HepG2 (cell line): ENCODE results near the gene TMOD3. TPM values are rescaled to one million over a fixed set of nuclear protein-coding genes. Genes with fewer than 3 reads are reported as not detected.

Experiments
- ATAC-seq: fragments of 200-7000 bp; cut with Tn5 transposase; 3 replicates; pipeline ENCODE4 v1.9.1; 2020; ENCODE audit warnings: mild to moderate bottlenecking, moderate library complexity
- BruUV-seq: library from RNA; stranded (reverse); fragments of 400-500 nt; replicated peaks from 2 replicates; lab custom pipeline; 2021; lab: Mats Ljungman, UMichigan
- CTCF ChIA-PET: fragments of 300-600 bp; formaldehyde crosslinking; extraction: SDS; loops from one replicate; lab custom pipeline; 2021; ENCODE audit warnings: low total read pairs, inconsistent platforms, low intra/inter-chr PET ratio; lab: Yijun Ruan, JAX
- POLR2A ChIA-PET: fragments of 350-600 bp; sonication (Branson Sonifier 250); formaldehyde crosslinking; loops from one replicate; lab custom pipeline; 2020; ENCODE audit warnings: antibody characterized with exemption, inconsistent platforms; lab: Yijun Ruan, JAX
- DNase-seq: peaks from one replicate; pipeline ENCODE4 v3.0.0-alpha.2; 2015; ENCODE audit warnings: low spot score
- FAIRE-seq: peaks from 3 replicates; lab custom pipeline; 2011; peaks lifted over from hg19 to GRCh38; lab: Jason Lieb, UNC
- H2AFZ ChIP-seq: one replicate; pipeline ENCODE4 v1.6.1; 2011; ENCODE audit warnings: low read length, inconsistent platforms
- H3K27ac ChIP-seq: fragments of 300-600 bp; 3 replicates; pipeline ENCODE4 v1.8.0; 2011; ENCODE audit warnings: mixed run types, mild to moderate bottlenecking, mixed read lengths, low read length, inconsistent platforms; ENCODE audit not compliant: insufficient read depth; ENCODE audit errors: extremely low read length
- H3K27me3 ChIP-seq, 2 experiments: fragments of 200-600 bp in 1 of 2; 2 replicates in 1 of 2; 3 replicates in 1 of 2; pipeline versions ENCODE4 v1.6.0 to v1.8.0; 2011; ENCODE audit warnings: low read length in 2 of 2, mild to moderate bottlenecking in 2 of 2, moderate library complexity in 2 of 2, inconsistent platforms in 1 of 2; ENCODE audit not compliant: insufficient read depth in 2 of 2, control insufficient read depth in 1 of 2
- H3K36me3 ChIP-seq, 2 experiments: fragments of 200-600 bp in 1 of 2; replicated peaks in 1 of 2; 2 replicates in 1 of 2; 3 replicates in 1 of 2; pipeline versions ENCODE4 v1.5.1 to v1.8.0; 2011; ENCODE audit warnings: low read length in 2 of 2, inconsistent platforms in 1 of 2; ENCODE audit not compliant: insufficient read depth in 2 of 2, control insufficient read depth in 1 of 2
- H3K4me1 ChIP-seq: 2 replicates; pipeline ENCODE4 v1.5.1; 2012; ENCODE audit warnings: low read length, inconsistent platforms; ENCODE audit not compliant: insufficient read depth
- H3K4me2 ChIP-seq: 2 replicates; pipeline ENCODE4 v1.6.0; 2011; ENCODE audit warnings: low read depth, low read length, inconsistent platforms
- H3K4me3 ChIP-seq, 3 experiments: fragments of 200-600 bp in 1 of 3; sonication (generic), shearing (Covaris generic) in 1 of 3; replicated peaks in 1 of 3; 2 replicates each; pipeline ENCODE4 v1.5.1; 2011 to 2016; ENCODE audit warnings: low read length in 3 of 3, inconsistent platforms in 2 of 3, low read depth in 2 of 3, mild to moderate bottlenecking in 2 of 3, control low read depth in 1 of 3, mixed read lengths in 1 of 3; ENCODE audit not compliant: insufficient read depth in 1 of 3
- H3K79me2 ChIP-seq: one replicate; pipeline ENCODE4 v1.6.1; 2011; ENCODE audit warnings: low read length, inconsistent platforms; ENCODE audit not compliant: insufficient read depth
- H3K9ac ChIP-seq: 2 replicates; pipeline ENCODE4 v1.6.0; 2011; ENCODE audit warnings: mild to moderate bottlenecking, low read depth, low read length, inconsistent platforms; ENCODE audit not compliant: insufficient read depth
- H3K9me3 ChIP-seq: 2 replicates; pipeline ENCODE4 v1.5.1; 2012; ENCODE audit warnings: mild to moderate bottlenecking, low read length
- H4K20me1 ChIP-seq: 2 replicates; pipeline ENCODE4 v1.6.0; 2011; ENCODE audit warnings: inconsistent platforms, mild to moderate bottlenecking, low read length, moderate library complexity; ENCODE audit not compliant: insufficient read depth
- ATF7-NPFF ChIP-seq: sonication (generic); formaldehyde crosslinking; IDR thresholded peaks from 2 replicates; pipeline ENCODE4 v1.8.1; 2023; ENCODE audit warnings: mild to moderate bottlenecking, low read depth, missing genetic modification reagents, moderate library complexity
- CBFB ChIP-seq: sonication (generic); formaldehyde crosslinking; IDR thresholded peaks from 2 replicates; pipeline ENCODE4 v1.4.0; 2020; ENCODE audit warnings: missing genetic modification reagents
- GABPA ChIP-seq, 2 experiments: IDR thresholded peaks; 2 replicates each; pipeline ENCODE4 v1.6.1; 2011 to 2016; ENCODE audit warnings: low read depth in 2 of 2, low read length in 1 of 2, missing biosample characterization in 1 of 2, missing genetic modification characterization in 1 of 2
- GABPB1 ChIP-seq: IDR thresholded peaks from 2 replicates; pipeline ENCODE4 v1.6.1; 2016; ENCODE audit warnings: mild to moderate bottlenecking, missing genetic modification reagents, moderate library complexity, missing compliant biosample characterization
- HMGA1 ChIP-seq: sonication (generic); formaldehyde crosslinking; conservative IDR thresholded peaks from 2 replicates; pipeline ENCODE4 v1.4.0; 2020; ENCODE audit warnings: missing genetic modification reagents
- POLR2AphosphoS5 ChIP-seq: IDR thresholded peaks from 2 replicates; pipeline ENCODE4 v1.6.1; 2012; ENCODE audit warnings: low read depth, low read length
- POLR2G ChIP-seq: fragments of 200-400 bp; formaldehyde crosslinking; IDR thresholded peaks from 2 replicates; pipeline ENCODE4 v1.6.1; 2018; ENCODE audit warnings: mild to moderate bottlenecking, low read depth, low read length, moderate library complexity
- RAD21 ChIP-seq: fragments of 450-650 bp; formaldehyde crosslinking; IDR thresholded peaks from 2 replicates; pipeline ENCODE4 v1.5.0; 2020; ENCODE audit warnings: mild to moderate bottlenecking
- SMYD3 ChIP-seq: sonication (generic); formaldehyde crosslinking; IDR thresholded peaks from 2 replicates; pipeline ENCODE4 v1.8.1; 2023; ENCODE audit warnings: mild to moderate bottlenecking, missing genetic modification reagents
- SUZ12 ChIP-seq: fragments of 150-350 bp; IDR thresholded peaks from 2 replicates; pipeline ENCODE4 v1.6.1; 2014; ENCODE audit warnings: low read depth, low read length
- ZNF547 ChIP-seq: sonication (generic); formaldehyde crosslinking; IDR thresholded peaks from 2 replicates; pipeline ENCODE4 v1.5.1; 2020; ENCODE audit warnings: mild to moderate bottlenecking, missing genetic modification reagents
- ZNF556 ChIP-seq: sonication (generic); formaldehyde crosslinking; IDR thresholded peaks from 2 replicates; pipeline ENCODE4 v1.4.0; 2020; ENCODE audit warnings: mild to moderate bottlenecking, missing genetic modification reagents, borderline replicate concordance
- ZNF598 ChIP-seq: sonication (generic); formaldehyde crosslinking; IDR thresholded peaks from 2 replicates; pipeline ENCODE4 v1.5.1; 2020; ENCODE audit warnings: mild to moderate bottlenecking, missing genetic modification reagents, borderline replicate concordance
- ZNF629 ChIP-seq: sonication (generic); formaldehyde crosslinking; conservative IDR thresholded peaks from 2 replicates; pipeline ENCODE4 v1.5.0; 2020; ENCODE audit warnings: missing genetic modification reagents
- ZSCAN20 ChIP-seq: sonication (generic); formaldehyde crosslinking; IDR thresholded peaks from 2 replicates; pipeline ENCODE4 v1.4.0; 2020; ENCODE audit warnings: missing genetic modification reagents, mild to moderate bottlenecking, borderline replicate concordance
- WGBS: methylation state at CpG from one replicate; pipeline ENCODE4 v1.1.6; 2017; ENCODE audit warnings: low lambda C conversion rate; 5-methylcytosine and 5-hydroxymethylcytosine counted together
- in situ Hi-C: cut with HindIII; loops from 2 replicates; pipeline ENCODE4 v1.10.0; 2017; ENCODE audit warnings: low pct_unique_long_range_greater_than_20kb; ENCODE audit not compliant: extremely low pct_ligation_motif_present
- intact Hi-C: fragments of 100-400 bp; cut with micrococcal nuclease; formaldehyde crosslinking; loops from one replicate; pipeline ENCODE4 v1.10.0; 2022; ENCODE audit not compliant: unreplicated experiment
- polyA plus RNA-seq, 8 experiments: library from polyadenylated mRNA; depleted of rRNA in 3 of 8; stranded (reverse) in 7 of 8; unstranded in 1 of 8; fragments of >200 nt; fragmentation: Illumina TruSeq in 4 of 8; extraction: Trizol in 4 of 8; gene quantifications; 2 replicates each; pipeline versions ENCODE4 v1.2.1 to v1.2.3, GENCODE V29; 2011 to 2016; ENCODE audit warnings: low read depth in 4 of 8, missing spikeins in 1 of 8, mixed read lengths in 1 of 8; ENCODE audit not compliant: insufficient read depth in 1 of 8
- total RNA-seq, 5 experiments: library from RNA; depleted of rRNA; stranded (reverse); fragments of >200 nt; fragmentation: Illumina TruSeq; extraction: Trizol; gene quantifications; 2 replicates each; pipeline ENCODE4 v1.2.3, GENCODE V29; 2016; ENCODE audit warnings: low read depth in 1 of 5
- TF ChIP-seq, protein P1 (sequence below), 2 experiments: sonication (generic) in 1 of 2; formaldehyde crosslinking in 1 of 2; IDR thresholded peaks; 2 replicates each; pipeline versions ENCODE4 v1.4.0 to v1.6.1; 2018 to 2020; ENCODE audit warnings: missing genetic modification reagents in 2 of 2, borderline replicate concordance in 1 of 2, low read depth in 1 of 2, mild to moderate bottlenecking in 1 of 2, missing biosample characterization in 1 of 2
- TF ChIP-seq, protein P2 (sequence below): sonication (generic); formaldehyde crosslinking; IDR thresholded peaks from 2 replicates; pipeline ENCODE4 v1.4.0; 2020; ENCODE audit warnings: missing genetic modification reagents
- TF ChIP-seq, protein P3 (sequence below): sonication (generic); formaldehyde crosslinking; IDR thresholded peaks from 2 replicates; pipeline ENCODE4 v1.5.0; 2020; ENCODE audit warnings: mild to moderate bottlenecking, missing genetic modification reagents, moderate library complexity

Gene TMOD3
- total and polyA plus RNA-seq, 2 of the 13 experiments (the other 11 are each of a cell fraction or from before 2014, with no cell fraction given): 5.1 to 23.2 TPM

DNA sequence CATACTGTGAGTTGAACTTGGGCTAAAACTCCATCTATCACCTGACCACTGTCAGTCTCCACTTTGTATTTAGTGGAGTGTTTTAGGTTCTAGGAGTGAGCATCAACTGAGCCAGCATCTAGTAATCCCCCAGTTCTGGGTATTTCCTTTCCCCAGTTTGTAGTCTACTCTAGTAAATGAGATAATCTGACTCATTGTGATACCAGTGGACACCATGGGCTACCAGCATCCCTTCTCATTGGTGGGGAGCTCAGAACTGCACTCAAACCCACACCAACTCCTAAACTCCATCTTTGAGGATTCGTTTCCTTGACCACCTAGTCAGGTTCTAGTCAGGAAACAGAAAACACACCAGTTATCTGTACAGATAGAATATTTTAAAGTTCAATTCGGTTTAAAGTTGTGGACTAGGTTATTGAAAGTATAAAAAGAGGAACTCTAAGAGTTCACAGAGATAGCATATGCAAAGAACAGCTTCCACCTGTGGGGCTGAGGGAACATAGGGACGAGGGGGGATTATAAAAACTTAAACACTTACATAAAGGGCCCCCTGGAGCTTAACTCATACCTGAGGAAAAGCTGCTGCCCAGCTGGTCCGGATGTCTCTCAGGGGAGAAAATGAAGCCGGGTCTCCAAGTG lies 106.1 kb downstream of the TMOD3 start (continued):
- TF ChIP-seq GABPB1 (CRISPR knock-in tag) (no peak), SMYD3 (CRISPR knock-in tag) (no peak)
- TF ChIP-seq, protein P1, sequence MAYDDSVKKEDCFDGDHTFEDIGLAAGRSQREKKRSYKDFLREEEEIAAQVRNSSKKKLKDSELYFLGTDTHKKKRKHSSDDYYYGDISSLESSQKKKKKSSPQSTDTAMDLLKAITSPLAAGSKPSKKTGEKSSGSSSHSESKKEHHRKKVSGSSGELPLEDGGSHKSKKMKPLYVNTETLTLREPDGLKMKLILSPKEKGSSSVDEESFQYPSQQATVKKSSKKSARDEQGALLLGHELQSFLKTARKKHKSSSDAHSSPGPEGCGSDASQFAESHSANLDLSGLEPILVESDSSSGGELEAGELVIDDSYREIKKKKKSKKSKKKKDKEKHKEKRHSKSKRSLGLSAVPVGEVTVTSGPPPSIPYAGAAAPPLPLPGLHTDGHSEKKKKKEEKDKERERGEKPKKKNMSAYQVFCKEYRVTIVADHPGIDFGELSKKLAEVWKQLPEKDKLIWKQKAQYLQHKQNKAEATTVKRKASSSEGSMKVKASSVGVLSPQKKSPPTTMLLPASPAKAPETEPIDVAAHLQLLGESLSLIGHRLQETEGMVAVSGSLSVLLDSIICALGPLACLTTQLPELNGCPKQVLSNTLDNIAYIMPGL (CRISPR knock-in tag; IDR thresholded peaks at IDR 0.05; ENCODE audit: borderline replicate concordance in 1 of 2, low read depth in 1 of 2): no peak
- TF ChIP-seq, all 625 proteins: peak for 0

DNA sequence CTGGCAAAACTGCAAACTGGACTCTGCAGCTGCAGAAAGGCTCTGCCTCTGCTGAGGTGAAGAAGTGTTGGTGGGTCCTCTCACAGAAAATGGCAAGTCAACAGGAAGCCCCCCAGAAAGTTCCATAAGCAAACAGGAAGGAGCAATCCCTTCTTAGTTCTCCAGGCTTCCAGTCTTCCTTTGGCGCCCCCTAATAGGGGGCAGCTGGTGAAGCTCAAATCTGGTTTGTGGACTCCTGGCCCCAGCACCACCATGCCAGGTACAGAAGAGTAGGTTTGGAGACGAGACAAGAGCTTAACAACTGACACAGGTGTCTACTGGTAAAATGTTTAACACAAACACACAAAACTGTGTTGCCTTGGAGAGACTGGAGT lies 106.6 kb downstream of the TMOD3 start:
- DNase-seq (no peak), ATAC-seq (peak; percentile 36), FAIRE-seq (no peak)
- in situ Hi-C loops (no loop called here), intact Hi-C loops (no loop called here)
- H3K36me3 ChIP-seq: peaks cover 9 to 36% of the 10 kb centered on the region in 2 experiments; a peak in 4 of 5 replicates
- no TSS peak for BruUV-seq
- no peak overlapping the region for H3K27ac ChIP-seq
- CTCF ChIA-PET: no interaction called here
- no peak overlapping the region for H3K4me2 ChIP-seq
- H2AFZ ChIP-seq: no peak overlapping the region
- H4K20me1 ChIP-seq: peaks cover 9% of the 10 kb centered on the region; the same call in 1 of the 2 replicates
- WGBS: 90% methylated on average over 2 of the region's 2 CpGs
- 0 out of 2 replicates have a peak, but pooled peaks cover 8% of the 10 kb centered on the region for H3K4me1 ChIP-seq
- no peak overlapping the region for H3K9ac ChIP-seq
- POLR2A ChIA-PET: interaction anchor here (1.1 kb wide), 1 partner anchor 35 kb away, joined by 3 read pairs; the partner anchor contains the start of gene LEO1
- no peaks in the 10 kb centered on the region for H3K9me3 ChIP-seq
- no peak overlapping the region for H3K4me3 ChIP-seq
- H3K79me2 ChIP-seq: no peaks in the 10 kb centered on the region
- no peaks in the 10 kb centered on the region for H3K27me3 ChIP-seq
- no peak for TF ChIP-seq ZNF547 (CRISPR knock-in tag)
- TF ChIP-seq, protein P2, sequence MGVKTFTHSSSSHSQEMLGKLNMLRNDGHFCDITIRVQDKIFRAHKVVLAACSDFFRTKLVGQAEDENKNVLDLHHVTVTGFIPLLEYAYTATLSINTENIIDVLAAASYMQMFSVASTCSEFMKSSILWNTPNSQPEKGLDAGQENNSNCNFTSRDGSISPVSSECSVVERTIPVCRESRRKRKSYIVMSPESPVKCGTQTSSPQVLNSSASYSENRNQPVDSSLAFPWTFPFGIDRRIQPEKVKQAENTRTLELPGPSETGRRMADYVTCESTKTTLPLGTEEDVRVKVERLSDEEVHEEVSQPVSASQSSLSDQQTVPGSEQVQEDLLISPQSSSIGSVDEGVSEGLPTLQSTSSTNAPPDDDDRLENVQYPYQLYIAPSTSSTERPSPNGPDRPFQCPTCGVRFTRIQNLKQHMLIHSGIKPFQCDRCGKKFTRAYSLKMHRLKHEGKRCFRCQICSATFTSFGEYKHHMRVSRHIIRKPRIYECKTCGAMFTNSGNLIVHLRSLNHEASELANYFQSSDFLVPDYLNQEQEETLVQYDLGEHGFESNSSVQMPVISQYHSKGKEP: no peak
- peak; percentile 39; the same call in 1 of the 2 replicates for TF ChIP-seq POLR2G
- TF ChIP-seq POLR2AphosphoS5: no peak
- TF ChIP-seq ZNF598 (CRISPR knock-in tag): no peak
- TF ChIP-seq ZNF556 (CRISPR knock-in tag): no peak
- no peak for TF ChIP-seq GABPA (IDR thresholded peaks at IDR 0.05; ENCODE audit: low read depth, low read length)
- TF ChIP-seq GABPA (CRISPR knock-in tag; IDR thresholded peaks at IDR 0.05; ENCODE audit: low read depth): peak; percentile 27; the same call in 1 of the 2 replicates
- TF ChIP-seq CBFB (CRISPR knock-in tag): no peak
- TF ChIP-seq, protein P3, sequence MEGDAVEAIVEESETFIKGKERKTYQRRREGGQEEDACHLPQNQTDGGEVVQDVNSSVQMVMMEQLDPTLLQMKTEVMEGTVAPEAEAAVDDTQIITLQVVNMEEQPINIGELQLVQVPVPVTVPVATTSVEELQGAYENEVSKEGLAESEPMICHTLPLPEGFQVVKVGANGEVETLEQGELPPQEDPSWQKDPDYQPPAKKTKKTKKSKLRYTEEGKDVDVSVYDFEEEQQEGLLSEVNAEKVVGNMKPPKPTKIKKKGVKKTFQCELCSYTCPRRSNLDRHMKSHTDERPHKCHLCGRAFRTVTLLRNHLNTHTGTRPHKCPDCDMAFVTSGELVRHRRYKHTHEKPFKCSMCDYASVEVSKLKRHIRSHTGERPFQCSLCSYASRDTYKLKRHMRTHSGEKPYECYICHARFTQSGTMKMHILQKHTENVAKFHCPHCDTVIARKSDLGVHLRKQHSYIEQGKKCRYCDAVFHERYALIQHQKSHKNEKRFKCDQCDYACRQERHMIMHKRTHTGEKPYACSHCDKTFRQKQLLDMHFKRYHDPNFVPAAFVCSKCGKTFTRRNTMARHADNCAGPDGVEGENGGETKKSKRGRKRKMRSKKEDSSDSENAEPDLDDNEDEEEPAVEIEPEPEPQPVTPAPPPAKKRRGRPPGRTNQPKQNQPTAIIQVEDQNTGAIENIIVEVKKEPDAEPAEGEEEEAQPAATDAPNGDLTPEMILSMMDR (CRISPR knock-in tag): 0 out of 2 replicates have a peak, but pooled peaks have one; percentile 20
- TF ChIP-seq RAD21 (CRISPR knock-in tag): no peak
- TF ChIP-seq SUZ12: no peak
- TF ChIP-seq ZNF629: no peak
- no peak for TF ChIP-seq ATF7-NPFF
- TF ChIP-seq HMGA1 (CRISPR knock-in tag): no peak
- no peak for TF ChIP-seq ZSCAN20
